HG02623 (cell line): ENCODE data around the gene NSD2.
"Not testable (repeated sequence)": the region's sequence is repeated elsewhere in the genome, so short reads cannot be mapped to it uniquely, and the experiment has no call there.

Source experiments
- ATAC-seq: cut with Tn5 transposase; IDR thresholded peaks from one replicate; pipeline ENCODE4 v1.9.1; 2021; ENCODE audit warnings: moderate library complexity; ENCODE audit not compliant: unreplicated experiment

Gene NSD2

DNA sequence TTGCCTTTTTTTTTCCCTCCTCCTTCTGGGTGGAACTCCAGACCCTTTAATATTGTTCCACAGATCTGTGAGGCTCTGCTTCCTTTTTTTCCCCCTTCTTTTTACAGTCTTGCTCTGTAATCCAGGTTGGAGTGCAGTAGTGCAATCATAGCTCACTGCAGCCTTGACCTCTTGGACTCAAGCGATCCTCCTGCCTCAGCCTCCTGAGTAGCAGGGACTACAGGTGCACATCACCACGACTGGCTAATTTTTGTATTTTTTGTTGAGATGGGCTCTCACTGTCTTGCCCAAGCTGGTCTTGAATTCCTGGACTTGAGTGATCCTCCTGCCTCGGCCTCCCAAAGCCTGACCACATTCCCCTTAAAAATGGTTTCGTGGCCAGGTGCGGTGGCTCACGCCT lies 26.8 kb downstream of the NSD2 start:
- ATAC-seq, result no peak

GRCh38 chr4:1898681-1899080 lies 27.5 kb downstream of the NSD2 start:
- no peak for ATAC-seq

- peak; percentile 86 for ATAC-seq
These were observed 28.2 kb downstream of the NSD2 start for GRCh38 chr4:1899149-1900086.

GRCh38 chr4:1900087-1900433 lies 28.9 kb downstream of the NSD2 start:
- ATAC-seq, result no peak

DNA sequence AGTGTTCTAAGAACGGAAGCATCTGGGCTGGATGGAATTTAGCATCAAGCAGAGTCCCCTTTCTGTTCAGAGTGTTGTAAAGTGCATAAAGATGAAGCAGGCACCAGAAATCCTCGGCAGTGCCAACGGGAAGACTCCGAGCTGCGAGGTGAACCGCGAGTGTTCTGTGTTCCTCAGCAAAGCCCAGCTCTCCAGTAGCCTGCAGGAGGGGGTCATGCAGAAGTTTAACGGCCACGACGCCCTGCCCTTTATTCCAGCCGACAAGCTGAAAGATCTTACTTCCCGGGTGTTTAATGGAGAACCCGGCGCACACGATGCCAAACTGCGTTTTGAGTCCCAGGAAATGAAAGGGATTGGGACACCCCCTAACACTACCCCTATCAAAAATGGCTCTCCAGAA lies 29.4 kb downstream of the NSD2 start:
- ATAC-seq, result no peak

DNA sequence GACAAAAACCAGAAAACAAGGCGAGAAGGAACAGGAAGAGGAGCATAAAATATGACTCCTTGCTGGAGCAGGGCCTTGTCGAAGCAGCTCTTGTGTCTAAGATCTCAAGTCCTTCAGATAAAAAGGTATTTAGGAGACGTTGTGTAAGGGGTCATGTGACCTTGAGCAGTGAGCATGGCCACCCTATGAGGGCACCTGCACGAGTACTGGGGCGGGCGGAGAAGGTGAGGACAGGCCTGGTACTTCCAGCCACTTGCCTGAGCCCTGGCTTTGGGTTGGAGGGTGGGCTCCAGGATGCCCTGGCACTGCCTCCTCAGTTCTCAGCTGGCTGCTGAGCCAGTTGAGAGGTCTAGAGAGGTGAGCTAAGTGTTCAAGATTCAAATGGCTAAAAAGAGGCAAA lies 29.9 kb downstream of the NSD2 start:
- ATAC-seq, result no peak

DNA sequence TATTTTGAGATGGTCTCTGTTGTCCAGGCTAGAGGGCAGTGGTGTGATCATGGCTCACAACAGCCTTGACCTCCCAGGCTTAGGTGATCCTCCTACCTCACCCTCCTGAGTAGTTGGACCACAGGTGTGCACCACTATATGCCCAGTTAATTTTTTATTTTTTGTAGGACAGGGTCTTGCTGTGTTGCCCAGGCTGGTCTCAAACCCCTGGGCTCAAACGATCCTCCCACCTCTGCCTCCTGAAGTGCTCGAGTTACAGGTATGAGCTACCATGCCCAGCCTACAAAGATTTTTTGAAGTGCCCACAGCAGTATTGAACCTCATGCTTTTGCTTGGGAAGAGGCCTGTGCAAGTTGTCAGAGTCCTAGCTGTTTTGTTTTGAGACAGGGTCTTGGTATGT lies 31.1 kb downstream of the NSD2 start:
- ATAC-seq, result no peak

GRCh38 chr4:1903035-1903434 lies 31.8 kb downstream of the NSD2 start:
- no peak for ATAC-seq

GRCh38 chr4:1904042-1904441 lies 32.8 kb downstream of the NSD2 start:
- ATAC-seq, result no peak

GRCh38 chr4:1907848-1908525 lies 36.8 kb downstream of the NSD2 start:
- ATAC-seq, result no peak

GRCh38 chr4:1909696-1910095 lies 38.5 kb downstream of the NSD2 start:
- ATAC-seq, result not testable (repeated sequence)

DNA sequence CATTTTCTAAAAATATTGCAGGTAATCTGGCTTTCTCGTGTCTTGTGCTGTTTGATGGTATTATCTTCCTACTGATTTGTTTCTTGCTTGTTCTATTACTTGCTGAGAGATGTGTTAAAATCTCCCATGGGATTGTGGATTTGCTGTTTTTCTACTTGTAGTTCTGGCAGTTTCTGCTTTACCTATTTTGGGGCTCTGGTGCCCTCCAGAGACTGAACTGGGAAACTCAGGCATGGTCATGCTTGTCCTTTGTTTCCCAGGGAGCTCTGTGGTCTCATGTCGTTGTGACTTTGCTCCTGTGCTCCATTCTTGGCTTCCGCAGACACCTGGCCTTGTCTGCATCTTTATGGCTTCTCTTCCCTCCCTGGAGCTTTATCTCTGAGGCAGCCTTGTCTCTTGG lies 39.5 kb downstream of the NSD2 start:
- ATAC-seq, result no peak

DNA sequence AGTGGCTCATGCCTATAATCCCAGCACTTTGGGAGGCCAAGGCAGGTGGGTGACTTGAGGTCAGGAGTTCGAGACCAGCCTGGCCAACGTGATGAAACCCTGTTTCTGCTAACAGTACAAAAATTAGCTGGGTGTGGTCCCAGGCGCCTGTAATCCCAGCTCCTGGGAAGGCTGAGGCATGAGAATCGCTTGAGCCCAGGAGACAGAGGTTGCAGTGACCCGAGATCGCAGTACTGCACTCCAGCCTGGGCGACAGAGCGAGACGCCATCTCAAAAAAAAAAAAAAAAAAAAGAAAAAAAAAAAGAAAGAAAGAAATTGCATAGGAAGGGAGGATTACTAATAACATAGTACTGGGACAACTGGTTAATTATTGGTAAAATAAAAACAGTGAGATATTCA lies 40.1 kb downstream of the NSD2 start:
- not testable (repeated sequence) for ATAC-seq

DNA sequence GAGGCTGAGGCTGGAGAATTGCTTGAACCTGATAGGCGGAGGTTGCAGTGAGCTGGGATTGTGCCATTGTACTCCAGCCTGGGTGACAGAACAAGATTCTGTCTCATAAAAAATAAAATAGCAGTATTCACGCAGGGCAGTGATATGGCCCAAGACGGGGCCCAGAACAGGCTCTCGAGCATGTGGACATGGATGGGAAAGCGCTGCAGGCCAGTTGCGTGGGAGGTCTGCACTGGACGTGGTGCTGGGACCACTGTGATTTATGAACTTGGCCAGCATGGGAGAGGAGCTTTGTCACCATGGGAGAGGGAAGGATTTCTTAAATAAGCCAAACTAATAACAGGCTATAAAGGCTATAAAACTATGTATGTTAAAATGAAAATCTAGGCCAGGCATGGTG lies 51.6 kb downstream of the NSD2 start:
- no peak for ATAC-seq

- ATAC-seq, result no peak
These were observed 56.5 kb downstream of the NSD2 start for GRCh38 chr4:1927675-1928074.

DNA sequence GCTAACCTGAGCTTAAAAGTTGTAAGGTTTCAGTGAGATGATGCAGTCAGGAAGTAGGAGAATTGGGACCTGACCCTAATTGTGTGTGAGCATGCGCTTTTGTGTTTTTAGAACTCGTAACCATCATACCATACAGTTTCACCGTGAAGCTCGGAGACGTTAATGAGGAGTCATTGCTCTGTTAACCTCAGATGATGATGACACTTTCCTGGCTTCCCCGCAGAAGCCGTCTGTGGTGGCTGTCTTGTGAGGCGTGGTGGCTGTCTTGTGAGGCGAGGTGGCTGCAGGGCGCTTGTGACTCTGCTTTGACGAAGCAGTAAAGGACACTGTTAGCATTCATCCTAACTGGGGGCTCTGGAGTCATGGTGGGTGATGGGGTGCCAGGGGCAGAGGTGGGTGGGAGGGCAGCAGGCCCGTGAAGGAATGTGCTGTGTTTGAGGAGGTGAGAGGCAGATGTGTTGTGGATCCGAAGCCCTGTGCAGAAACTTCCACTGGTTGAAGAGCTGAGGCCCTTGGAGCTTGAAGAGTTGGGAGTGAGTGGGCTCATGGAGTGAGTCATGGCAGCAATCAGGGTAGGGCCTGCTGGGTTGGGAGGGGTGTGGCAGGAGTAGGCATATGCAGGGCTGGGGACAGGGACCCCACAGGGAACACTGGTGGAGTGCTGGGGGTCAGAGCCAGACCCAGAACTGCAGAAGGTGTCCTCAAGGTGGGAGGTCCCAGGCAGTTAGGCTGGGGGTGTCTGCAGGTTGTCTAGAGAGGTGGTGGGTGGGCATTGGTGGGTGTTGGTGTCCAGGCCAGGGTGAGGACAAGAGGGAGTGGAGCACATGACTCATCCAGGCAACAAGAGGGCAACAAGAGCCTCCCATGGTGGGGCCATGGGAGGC lies 57.4 kb downstream of the NSD2 start:
- no peak for ATAC-seq

DNA sequence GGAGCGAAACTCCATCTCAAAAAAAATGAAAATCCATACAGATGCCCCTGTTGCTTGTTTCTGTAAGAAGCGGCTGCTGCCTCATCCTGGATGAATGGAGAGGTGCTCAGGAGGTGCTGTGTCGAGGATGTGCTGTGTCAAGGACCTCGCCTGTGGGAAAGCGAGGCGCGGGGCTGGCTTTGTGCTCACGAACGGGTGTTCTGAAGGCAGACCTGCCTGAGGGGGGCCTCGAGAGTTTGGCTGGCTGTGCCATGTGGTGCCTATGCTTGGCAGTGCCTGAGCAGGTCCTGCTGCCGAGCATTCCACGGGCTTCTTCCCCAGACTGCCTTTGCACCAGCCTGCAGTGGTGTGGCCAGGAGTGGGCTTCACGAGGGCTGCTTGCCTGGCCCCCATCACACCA lies 61.5 kb downstream of the NSD2 start:
- no peak for ATAC-seq

- no peak for ATAC-seq
These were observed 62.5 kb downstream of the NSD2 start for GRCh38 chr4:1933700-1934099.

GRCh38 chr4:1937550-1937949 lies 66.4 kb downstream of the NSD2 start:
- no peak for ATAC-seq

DNA sequence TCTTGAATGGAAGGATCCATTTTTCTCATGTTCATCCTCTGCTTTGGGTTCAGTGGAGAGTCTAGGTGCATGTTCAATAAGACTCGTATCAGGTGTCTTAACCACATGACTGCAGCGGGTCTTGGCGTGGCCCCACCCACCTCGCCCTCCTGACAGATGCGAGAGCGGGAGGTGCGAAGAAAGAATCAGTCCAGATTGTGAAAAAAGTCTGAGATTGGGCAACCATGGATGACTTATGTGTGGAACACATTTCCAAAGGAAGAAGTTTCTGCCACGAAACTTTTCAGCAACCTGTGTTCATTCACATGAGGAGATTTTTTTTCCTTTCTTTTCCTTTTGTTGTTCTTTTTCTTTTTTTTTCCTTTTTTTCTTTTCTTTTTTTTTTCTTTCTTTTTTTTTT lies 66.8 kb downstream of the NSD2 start:
- no peak for ATAC-seq
